Right lobe of liver (tissue), 6 donors: ENCODE measurements around the gene SSH2. TPM values are rescaled to one million over a fixed set of nuclear protein-coding genes. Genes with fewer than 3 reads are reported as not detected.
"Not testable (repeated sequence)": the region's sequence is repeated elsewhere in the genome, so short reads cannot be mapped to it uniquely, and the experiment has no call there.

Experiments used
- ATAC-seq, 4 donors: fragments of 200-7000 bp; cut with Tn5 transposase; one replicate each; pipeline ENCODE4 v1.9.1; 2020; ENCODE audit warnings: mild to moderate bottlenecking in 4 of 4, moderate library complexity in 4 of 4
- DNase-seq, 3 donors: peaks; one replicate each; pipeline ENCODE4 v3.0.0-alpha.2; 2020
- H3K27ac ChIP-seq, 3 donors: fragments of 200-600 bp; one replicate each; pipeline ENCODE4 v1.8.0; 2022
- H3K27me3 ChIP-seq, 2 donors: fragments of 200-600 bp; one replicate each; pipeline ENCODE4 v1.8.0; 2022
- H3K36me3 ChIP-seq, 4 donors: fragments of 200-600 bp; sonication (generic) in 1 of 4; one replicate each; pipeline versions ENCODE4 v1.5.1 to v1.8.0; 2017 to 2022; ENCODE audit warnings: control low read depth in 1 of 4
- H3K4me1 ChIP-seq, 4 donors: fragments of 200-600 bp; sonication (generic) in 1 of 4; one replicate each; pipeline versions ENCODE4 v1.5.1 to v1.8.0; 2017 to 2022; ENCODE audit warnings: control low read depth in 1 of 4
- H3K4me3 ChIP-seq, 3 donors: fragments of 200-600 bp; one replicate each; pipeline ENCODE4 v1.8.0; 2022
- H3K9me3 ChIP-seq, 4 donors: fragments of 200-600 bp; sonication (generic) in 1 of 4; one replicate each; pipeline versions ENCODE4 v1.5.1 to v1.8.0; 2017 to 2022; ENCODE audit warnings: control low read depth in 1 of 4
- CTCF ChIP-seq, 4 donors: fragments of 200-600 bp in 3 of 4; fragments of 450-650 bp in 1 of 4; IDR thresholded peaks; one replicate each; pipeline versions ENCODE4 v1.5.1 to v1.8.0; 2016 to 2022; ENCODE audit warnings: antibody characterized with exemption in 4 of 4, mild to moderate bottlenecking in 2 of 4
- POLR2A ChIP-seq: fragments of 450-650 bp; IDR thresholded peaks from one replicate; pipeline ENCODE4 v1.6.1; 2017; ENCODE audit warnings: antibody characterized with exemption, mild to moderate bottlenecking
- WGBS: methylation state at CpG from one replicate; pipeline ENCODE4 v1.1.6; 2018; ENCODE audit warnings: low coverage, low lambda C conversion rate; ENCODE audit not compliant: insufficient coverage; ENCODE audit errors: missing lambda C conversion rate; 5-methylcytosine and 5-hydroxymethylcytosine counted together
- intact Hi-C, 2 donors: fragments of 100-400 bp; cut with DNase I; formaldehyde crosslinking; loops; one replicate each; pipeline versions ENCODE4 v1.11.2 to v1.14.1; 2022
- total RNA-seq, 6 experiments: library from RNA; depleted of rRNA in 2 of 6; stranded (reverse); fragments of >200 nt in 2 of 6; fragmentation: NEBNext Ultra II Directional in 3 of 6; extraction: Animal tissue kit (Norgen Biotek cat#: 25700) in 3 of 6; gene quantifications; one replicate each; pipeline versions ENCODE4 v1.1.0 to v1.2.4, GENCODE V29; 2016 to 2023
- donor health status: DM: no; HTN: yes; CAD: no.
- donor health status: DM: no; HTN: no; CAD: no.
- donor health status: DM: no; HTN: no; CAD: no.
- donor health status: DM: no; HTN: yes; CAD: no.
- donor health status: DM: no; HTN: yes; CAD: no.

The SSH2 gene
- total RNA-seq, 6 experiments from 2014 or later, result 8.0 to 12.7 (median 10.5) TPM

DNA sequence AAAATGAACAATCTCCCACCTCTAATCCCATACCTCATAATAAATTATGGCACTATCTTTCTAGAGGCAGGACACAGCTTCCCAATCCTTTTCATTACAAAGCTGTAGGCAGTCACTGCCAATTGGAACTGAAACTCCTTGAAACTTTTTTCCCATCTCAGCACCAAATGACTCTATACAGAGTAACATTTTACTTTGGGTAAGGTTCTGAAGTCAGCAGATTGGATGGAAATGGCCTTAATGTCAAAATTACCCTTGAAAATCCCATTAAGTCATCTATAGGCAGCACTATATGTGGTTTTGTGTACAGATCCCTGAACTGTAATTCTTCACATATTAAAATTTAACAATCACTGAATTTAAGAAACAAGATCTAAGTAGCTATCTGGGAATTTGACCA is 277.1 kb downstream of the SSH2 start:
- peaks cover 0 to 3% (median under 1%) of the 10 kb centered on the region in 4 donors for H3K36me3 ChIP-seq
- DNase-seq, result no peak
- TF ChIP-seq POLR2A, result no peak
- no peak for TF ChIP-seq CTCF (IDR thresholded peaks at IDR 0.05)
- no peak overlapping the region for H3K4me3 ChIP-seq
- no peaks in the 10 kb centered on the region for H3K9me3 ChIP-seq
- intact Hi-C loops, result no loop called here
- no peaks in the 10 kb centered on the region for H3K27me3 ChIP-seq
- H3K4me1 ChIP-seq, result no peaks in the 10 kb centered on the region
- ATAC-seq, result no peak
- no peak overlapping the region for H3K27ac ChIP-seq

GRCh38 chr17:29651913-29652312 is 278.1 kb downstream of the SSH2 start:
- intact Hi-C loops, H3K36me3 ChIP-seq, H3K4me3 ChIP-seq, H3K27me3 ChIP-seq, DNase-seq, H3K9me3 ChIP-seq, H3K4me1 ChIP-seq, H3K27ac ChIP-seq, ATAC-seq: not testable (repeated sequence)
- 89% methylated on average over 7 of the region's 7 CpGs for WGBS

GRCh38 chr17:29650396-29650795 is 279.6 kb downstream of the SSH2 start:
- peaks cover 0 to 1% (median 0%) of the 10 kb centered on the region in 4 donors for H3K36me3 ChIP-seq
- ATAC-seq, result no peak

DNA sequence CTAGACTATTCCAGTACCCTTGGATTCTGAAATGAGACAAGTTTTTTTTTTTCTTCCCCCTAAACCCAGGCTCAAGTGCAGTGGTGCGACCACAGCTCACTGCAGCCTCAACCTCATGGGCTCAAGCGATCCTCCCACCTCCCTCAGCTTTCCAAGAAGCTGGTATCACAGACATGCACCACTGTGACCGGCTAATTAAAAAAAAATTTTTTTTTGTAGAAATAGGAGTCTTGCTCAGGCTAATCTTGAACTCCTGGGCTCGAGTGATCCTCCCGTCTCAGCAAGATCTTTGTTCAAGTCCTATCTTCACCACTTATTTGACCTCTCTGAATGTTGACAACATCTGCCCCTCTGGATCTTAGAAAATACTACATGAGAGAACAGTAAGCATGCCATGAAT is 280.7 kb downstream of the SSH2 start:
- intact Hi-C loops, result no loop called here
- ATAC-seq (no peak), DNase-seq (no peak)
- WGBS, result 92% methylated on average over 5 of the region's 5 CpGs
- Histone ChIP-seq H3K36me3 (peaks cover 0 to 1% (median 0%) of the 10 kb centered on the region in 4 donors), H3K27me3 (no peaks in the 10 kb centered on the region), H3K9me3 (no peaks in the 10 kb centered on the region), H3K27ac (no peak overlapping the region), H3K4me1 (peaks cover 0 to 14% (median 0%) of the 10 kb centered on the region in 4 donors), H3K4me3 (no peak overlapping the region)
- TF ChIP-seq CTCF (IDR thresholded peaks at IDR 0.05) (no peak), POLR2A (no peak)

More at GRCh38 chr17:29650396-29650795, 279.6 kb downstream of the SSH2 start:
- Histone ChIP-seq H3K4me3 (no peak overlapping the region), H3K4me1 (peaks cover 0 to 9% (median 0%) of the 10 kb centered on the region in 4 donors), H3K27me3 (no peaks in the 10 kb centered on the region), H3K9me3 (no peaks in the 10 kb centered on the region), H3K27ac (no peak overlapping the region)
- DNase-seq, result no peak
- no peak for TF ChIP-seq POLR2A
- TF ChIP-seq CTCF (IDR thresholded peaks at IDR 0.05), result no peak
- 87% methylated on average over 4 of the region's 4 CpGs for WGBS
- intact Hi-C loops, result no loop called here

DNA sequence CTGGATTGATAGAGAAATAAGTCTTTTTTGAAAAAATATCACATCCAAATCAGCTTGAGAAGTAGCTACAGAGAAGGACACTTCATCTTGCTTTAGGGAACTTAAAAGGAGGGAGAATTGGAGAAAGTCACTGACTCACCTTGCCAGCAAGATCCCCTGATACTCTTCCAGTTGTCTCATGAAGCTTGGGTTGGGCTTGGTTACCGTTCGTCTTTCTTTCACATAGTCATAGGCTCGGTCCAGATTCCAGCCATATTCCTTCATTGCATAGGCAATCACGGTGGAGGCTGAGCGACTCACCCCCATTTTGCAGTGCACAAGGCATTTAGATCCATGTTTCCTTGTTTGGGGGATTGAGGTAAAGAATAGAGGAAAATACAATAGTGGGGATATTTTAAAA is 282.0 kb downstream of the SSH2 start:
- H3K27ac ChIP-seq, result no peak overlapping the region
- H3K4me3 ChIP-seq, result no peak overlapping the region
- no peaks in the 10 kb centered on the region for H3K27me3 ChIP-seq
- DNase-seq, result no peak
- H3K36me3 ChIP-seq, result peaks cover 0 to 1% (median 0%) of the 10 kb centered on the region in 4 donors
- H3K9me3 ChIP-seq, result no peaks in the 10 kb centered on the region
- ATAC-seq, result no peak
- WGBS, result 93% methylated on average over 5 of the region's 5 CpGs
- peaks cover 0 to 16% (median 0%) of the 10 kb centered on the region in 4 donors for H3K4me1 ChIP-seq
- no peak for TF ChIP-seq CTCF (IDR thresholded peaks at IDR 0.05)
- TF ChIP-seq POLR2A, result no peak
- intact Hi-C loops, result no loop called here
